Frontal cortex (tissue), 4 donors: Measurements from ENCODE around the gene NCOA3. TPM values are rescaled to one million over a fixed set of nuclear protein-coding genes. Genes with fewer than 3 reads are reported as not detected.
A peak's percentile ranks its signal among the peaks of the same experiment; 100 is the strongest.
"Not testable (repeated sequence)": the region's sequence is repeated elsewhere in the genome, so short reads cannot be mapped to it uniquely, and the experiment has no call there.

Experiments used
- DNase-seq, 2 donors: peaks; one replicate each; pipeline ENCODE4 v3.0.0; 2012; ENCODE audit warnings: low spot score in 2 of 2
- FAIRE-seq: peaks from 2 replicates; lab custom pipeline; 2012; peaks lifted over from hg19 to GRCh38; lab: Jason Lieb, UNC
- total RNA-seq: library from RNA; depleted of rRNA; stranded (reverse); fragments of >200 nt; gene quantifications from one replicate; pipeline ENCODE4 v1.2.3, GENCODE V29; 2014
- donor health status: control.
- donor health status: control.
- donor health status: control.

NCOA3 gene
- total RNA-seq, 1 donor from 2014 or later = 42.0 TPM

DNA sequence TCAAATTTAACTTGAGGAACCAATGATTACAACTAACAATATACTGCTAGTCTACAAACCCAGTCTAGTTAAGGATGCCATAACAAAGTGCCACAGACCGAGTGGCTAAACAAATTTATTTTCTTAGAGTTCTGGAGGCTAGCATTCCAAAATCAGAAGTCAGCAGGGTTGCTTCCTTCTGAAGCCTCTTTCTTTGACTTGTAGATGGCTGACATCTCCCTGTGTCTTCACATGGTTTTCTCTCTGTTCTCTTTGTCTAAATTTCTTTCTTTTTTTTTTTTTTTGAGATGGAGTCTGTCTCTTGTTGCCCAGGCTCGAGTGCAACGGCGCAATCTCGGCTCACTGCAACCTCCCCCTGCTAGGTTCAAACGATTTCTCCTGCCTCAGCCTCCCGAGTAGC lies 56.1 kb downstream of the NCOA3 start:
- FAIRE-seq (no peak), DNase-seq (no peak)

DNA sequence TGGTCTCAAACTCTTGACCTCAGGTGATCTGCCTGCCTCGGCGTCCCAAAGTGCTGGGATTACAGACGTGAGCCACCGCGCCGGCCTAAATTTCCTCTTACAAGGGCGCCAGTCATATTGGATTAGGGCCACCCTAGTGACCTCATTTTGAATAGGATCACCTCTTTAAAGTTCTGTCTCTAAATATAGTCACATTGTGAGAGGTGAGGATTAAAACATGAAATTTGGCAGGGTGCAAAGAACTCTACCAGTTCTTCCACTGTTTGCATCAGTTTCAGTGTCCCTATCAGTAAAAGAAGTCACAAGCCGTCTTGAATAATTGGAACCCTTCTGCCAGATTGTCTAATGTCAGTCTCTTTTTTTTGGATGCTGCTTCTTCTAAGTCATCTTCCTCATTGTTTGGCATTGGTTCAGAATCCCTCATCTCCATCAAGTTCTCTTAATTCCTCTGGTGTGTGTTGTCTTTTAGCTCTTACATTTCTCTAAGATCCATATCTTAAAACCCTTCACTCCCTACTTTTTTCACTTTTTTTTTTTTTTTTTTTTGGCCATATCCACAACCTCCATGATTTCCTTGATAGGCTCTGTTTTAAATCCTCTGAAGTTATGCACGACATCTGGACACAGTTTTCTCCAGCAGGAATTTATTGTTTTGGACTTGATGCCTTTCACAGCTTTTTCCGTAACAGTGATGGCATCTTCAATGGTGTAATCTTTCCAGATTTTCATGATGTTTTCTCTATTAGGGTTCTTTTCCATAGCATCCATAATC lies 56.8 kb downstream of the NCOA3 start:
- FAIRE-seq = no peak
- no peak for DNase-seq

DNA sequence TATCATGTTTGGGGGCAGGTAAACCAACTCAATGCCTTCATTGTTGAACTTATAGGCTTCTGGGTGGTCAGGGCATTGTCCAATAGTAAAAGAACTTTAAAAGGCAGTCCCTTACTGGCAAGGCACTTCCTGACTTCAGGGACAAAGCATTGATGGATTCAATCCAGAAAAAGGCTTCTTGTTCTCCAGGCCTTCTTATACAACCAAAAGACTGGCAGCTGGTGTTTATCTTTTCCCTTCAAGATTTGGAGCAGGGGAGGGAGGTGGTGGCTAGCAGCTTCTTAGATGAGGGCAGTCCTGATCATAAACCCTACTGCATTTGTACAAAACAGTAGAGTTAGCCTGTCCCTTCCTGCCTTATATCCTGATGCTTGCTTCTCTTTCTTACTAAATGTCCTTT lies 57.5 kb downstream of the NCOA3 start:
- DNase-seq (no peak), FAIRE-seq (no peak)

DNA sequence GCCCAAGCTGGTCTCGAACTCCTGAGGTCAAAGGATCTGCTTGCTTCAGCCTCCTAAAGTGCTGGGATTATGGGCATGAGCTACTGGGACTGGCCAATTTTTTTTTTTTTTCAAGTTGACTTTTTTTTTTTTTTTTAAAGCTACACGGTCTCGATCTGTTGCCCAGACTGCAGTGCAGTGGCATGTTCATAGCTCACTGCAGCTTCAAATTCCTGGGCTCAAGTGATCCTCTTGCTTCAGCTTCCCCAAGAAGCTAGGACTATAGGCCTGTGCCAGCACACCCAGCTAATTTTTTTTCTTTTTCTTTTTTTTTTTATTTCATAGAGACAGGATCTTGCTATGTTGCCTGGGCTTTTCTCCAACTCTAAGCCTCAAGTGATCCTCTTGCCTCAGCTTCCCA lies 59.5 kb downstream of the NCOA3 start:
- DNase-seq (no peak), FAIRE-seq (no peak)

DNA sequence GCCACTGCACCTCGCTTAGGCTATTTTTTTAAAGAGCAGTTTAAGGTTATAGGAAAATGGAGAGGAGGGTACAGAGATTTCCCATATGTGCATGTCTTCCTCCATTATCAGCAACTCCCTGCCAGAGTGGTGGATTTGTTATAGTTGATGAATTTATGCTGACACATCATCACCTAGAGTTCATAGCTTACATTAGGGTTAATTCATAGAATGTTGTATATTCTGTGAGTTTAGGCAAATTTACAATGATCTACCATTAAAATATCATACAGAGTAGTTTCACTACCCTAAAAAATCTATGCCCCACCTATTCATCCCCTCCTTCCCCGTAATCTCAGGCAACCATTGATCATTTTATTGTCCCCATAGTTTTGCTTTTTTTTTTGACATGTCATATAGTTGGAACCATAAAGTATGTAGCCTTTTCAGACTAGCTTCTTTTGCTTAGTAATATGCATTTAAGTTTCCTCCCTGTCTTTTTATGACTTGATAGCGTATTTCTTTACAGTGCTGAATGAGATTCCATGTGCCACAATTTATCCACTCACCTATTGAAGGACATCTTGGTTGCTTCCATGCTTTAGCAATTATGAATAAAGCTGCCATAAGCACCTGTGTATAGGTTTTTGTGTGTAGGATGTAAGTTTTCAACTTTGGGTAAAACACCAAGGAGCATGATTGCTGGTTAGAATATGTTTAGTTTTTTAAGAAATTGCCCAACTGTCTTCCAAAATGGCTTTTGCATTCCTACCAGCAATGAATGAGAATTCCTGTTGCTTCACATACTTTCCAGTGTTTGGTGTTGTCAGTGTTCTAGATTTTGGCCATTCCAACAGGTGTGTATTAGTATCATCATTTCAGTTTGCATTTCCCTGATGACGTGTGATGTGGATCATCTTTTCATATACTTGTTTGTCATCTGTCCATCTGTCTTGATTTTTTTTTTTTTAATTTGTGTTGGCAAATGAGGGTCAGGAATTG lies 60.2 kb downstream of the NCOA3 start:
- FAIRE-seq = no peak
- DNase-seq = no peak

DNA sequence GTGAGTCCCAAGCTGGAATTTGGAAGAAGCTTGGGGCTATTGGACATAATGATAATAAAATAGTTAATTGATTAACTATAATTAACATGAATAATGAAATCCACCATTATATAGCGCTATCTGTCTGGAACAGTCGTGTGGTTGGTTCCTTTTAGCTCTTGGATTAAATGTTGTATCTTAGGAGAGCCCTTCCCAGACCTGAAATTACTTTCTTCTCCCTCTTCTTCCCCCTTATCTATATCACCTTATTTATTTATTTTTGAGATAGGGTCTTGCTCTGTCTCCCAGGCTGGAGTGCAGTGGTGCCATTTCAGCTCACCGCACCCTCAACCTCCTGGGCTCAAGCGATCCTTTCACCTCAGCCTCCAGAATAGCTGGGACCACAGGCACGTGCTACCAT lies 64.6 kb downstream of the NCOA3 start:
- DNase-seq = no peak
- FAIRE-seq = no peak

DNA sequence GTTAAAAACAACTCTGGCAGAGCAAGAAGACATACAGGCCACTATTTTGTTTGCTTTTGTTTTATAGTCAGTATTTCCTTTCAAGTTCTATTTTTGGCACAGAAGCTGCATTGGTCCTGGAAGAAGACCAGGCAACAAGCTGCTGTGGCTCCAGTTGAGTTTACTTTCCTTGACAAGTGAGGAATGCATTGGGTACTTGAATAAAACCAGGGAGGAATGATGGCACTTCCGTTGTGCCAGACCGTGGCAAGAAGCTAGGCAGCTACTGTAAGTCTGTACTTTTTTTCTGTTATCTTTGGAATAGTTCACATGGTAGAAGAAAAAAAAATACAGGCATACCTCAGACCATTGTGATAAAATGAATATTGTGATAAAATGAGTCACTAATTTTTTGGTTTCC lies 66.3 kb downstream of the NCOA3 start:
- DNase-seq (no peak), FAIRE-seq (no peak)

DNA sequence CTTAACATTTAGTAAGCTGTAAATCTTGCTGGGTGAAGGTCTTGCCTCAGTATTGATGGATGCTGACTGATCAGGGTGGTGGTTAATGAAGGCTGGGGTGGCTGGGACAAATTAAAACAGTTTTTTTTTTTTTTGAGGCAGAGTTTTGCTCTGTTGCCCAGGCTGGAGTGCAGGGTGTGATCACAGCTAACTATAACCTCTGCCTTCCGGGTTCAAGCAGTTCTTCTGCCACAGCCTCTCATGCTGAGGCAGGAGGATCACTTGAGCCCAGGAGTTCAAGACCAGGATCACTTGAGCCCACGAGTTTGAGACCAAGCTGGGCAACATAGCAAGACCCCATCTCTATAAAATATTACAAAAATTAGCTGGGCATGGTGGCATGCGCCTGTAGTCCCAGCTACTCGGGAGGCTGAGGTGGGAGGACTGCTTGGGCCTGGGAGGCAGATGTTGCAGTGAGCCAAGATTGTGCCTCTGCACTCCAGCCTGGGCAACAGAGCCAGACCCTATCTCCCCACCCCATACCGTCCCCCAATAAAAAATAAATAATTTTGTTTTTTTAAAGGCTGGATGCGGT lies 67.2 kb downstream of the NCOA3 start:
- no peak for DNase-seq

DNA sequence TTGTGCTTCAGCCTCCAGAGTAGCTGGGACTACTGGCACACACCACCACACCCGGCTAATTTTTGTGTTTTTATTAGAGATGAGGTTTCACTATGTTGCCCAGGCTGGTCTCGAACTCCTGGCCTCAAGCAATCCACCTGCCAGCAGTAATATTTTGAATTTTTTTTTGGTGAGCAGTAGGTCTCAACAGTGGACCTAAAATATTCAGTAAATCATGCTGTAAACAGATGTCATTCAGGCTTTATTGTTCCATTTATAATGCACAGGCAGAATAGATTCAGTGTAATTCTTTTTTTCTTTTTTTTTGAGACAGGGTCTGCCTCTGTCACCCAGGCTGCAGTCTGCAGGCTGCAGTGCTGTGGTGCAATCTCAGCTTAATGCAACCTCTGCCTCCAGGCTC lies 69.7 kb downstream of the NCOA3 start:
- FAIRE-seq = no peak
- no peak for DNase-seq

More for the DNA sequence above, 67.2 kb downstream of the NCOA3 start:
- FAIRE-seq = no peak

DNA sequence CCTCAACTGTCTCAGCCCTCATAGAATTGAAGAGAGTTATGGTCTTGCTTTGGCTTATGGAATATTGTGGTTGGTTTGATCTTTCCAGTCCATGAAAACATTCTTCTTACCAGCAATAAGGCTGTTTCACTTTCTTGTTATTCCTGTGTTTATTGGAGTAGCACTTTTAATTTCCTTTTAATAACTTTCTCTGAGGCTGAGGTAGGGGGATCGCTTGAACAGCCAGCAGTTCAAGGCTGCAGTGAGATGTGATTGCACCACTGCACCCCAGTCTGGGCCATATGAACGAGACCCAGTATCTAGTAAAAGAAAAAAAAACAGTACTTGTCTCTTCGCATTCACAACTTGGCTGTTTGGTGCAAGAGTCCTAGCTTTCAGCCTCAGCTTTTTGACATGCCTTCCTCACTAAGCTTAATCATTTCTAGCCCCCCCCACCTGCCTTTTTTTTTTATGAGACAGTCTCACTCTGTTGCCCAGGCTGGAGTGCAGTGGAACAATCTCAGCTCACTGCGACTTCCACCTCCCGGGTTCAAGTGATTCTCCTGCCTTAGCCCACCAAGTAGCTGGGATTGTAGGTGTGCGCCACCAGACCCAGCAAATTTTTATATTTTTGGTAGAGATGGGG lies 70.5 kb downstream of the NCOA3 start:
- FAIRE-seq (no peak), DNase-seq (no peak)

DNA sequence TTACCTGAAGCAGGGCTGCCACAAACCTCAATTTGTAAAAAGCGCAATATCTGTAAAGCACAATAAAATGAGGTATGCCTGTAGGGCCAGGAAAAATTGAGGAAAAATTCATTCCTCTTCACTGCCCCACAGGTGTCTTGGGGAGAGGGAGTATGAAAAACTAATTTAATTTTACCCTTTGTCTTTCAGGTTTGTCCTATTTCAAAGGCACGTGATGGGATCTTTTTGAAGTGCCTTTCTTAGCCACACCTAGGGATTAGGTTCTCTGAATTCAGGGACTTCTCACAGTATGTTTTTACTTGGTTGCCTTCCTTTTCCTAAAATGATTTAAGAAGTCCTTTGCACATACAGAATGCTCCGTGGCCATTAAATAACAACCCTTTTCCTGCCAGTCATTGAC lies 71.9 kb downstream of the NCOA3 start:
- no peak for DNase-seq
- no peak for FAIRE-seq

DNA sequence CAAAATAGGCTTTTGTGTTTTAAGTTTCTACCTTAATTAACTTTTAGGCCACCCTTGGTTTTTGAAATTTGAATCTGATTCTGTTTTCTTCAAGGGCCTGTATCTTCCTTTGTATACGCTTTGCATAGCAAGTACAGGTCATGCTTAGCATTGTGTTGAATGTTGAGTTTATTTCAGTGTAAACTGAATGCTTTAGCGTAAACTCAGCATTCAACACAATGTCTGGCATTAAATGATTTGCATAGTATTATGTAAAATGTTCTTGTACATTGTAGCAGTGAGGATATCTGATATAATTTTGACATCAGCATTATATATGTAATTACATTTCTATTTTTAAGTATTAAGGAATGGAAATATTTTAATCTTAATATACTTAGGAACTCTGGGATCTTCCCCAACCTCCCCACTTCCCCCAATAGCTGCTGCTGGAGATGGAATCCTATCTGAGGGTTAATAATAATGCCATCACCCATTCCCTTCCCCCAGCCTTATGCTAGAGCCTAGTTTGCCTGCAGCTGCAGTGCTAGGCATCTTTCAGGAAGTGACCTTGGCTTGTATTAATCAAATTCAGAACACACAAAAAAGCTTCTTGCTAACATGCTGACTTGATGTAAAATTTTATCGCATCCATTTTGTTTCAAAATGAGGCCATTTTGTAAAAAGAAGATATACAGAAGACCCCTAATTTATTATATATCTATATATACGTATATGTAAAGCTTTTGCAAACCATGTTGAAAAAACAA lies 73.1 kb downstream of the NCOA3 start:
- DNase-seq = no peak
- no peak for FAIRE-seq

DNA sequence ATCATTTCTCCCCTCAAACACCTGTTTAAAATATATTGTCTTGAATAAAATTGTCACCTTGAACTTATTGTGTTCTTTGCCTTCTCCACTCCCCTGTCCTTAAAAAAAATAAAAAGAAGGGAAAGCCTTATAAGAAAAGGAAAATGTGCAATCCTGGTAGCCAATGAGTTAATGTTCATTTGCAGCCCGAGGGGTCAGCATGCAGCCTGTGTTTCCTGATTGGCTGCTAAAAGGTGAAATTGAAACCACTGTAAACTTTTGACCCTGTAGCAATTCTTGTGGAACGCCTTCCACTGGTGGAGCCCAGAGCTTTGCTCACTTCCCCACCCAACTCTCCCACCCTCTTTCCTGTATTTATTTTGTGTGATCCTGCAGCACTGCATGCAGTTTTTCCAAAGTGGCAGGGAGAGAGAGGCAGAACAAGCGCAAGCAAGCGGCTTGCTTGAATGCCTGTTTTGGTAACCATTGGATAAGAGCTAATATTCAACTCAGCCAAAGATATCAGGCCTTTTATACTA lies 74.9 kb downstream of the NCOA3 start:
- FAIRE-seq = no peak
- DNase-seq = peak; percentile 16 to 37

DNA sequence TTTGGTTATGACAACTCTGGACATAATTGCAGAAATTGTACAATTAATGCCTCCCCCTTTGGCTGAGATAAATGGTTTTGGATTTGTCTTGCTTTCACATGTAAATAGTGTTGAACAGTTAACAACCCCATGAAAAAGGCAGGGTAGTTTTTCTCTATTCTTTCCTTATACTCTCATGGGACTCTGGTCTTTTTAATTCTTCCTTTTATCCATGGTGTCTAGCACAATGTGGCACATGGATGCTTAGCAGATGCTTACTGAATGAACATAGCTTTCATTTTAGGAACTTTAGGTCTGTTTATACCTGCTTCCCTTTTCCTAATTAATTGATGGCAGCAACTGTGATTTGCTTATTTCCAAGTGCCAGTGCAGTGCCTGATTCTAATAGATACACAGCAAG lies 75.6 kb downstream of the NCOA3 start:
- DNase-seq = no peak
- FAIRE-seq = no peak

DNA sequence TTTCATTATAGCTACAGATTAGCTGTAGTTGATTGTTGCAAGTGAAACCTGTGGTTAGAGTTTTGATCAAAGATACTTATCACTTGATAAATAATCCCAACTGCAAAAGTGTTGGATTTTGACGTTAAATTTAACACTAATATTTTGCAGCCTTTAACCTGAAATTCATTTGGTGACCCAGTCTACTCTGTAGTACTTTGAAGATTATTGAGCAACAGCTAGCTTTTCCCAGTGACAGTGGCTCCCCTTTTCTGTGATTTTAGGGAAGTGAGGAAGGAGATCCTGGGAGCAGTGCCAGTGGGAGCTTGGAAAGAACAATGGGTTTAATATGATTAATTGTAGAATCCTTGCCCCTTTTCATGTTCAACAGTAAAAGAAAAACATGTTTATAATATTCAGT lies 76.9 kb downstream of the NCOA3 start:
- DNase-seq (no peak), FAIRE-seq (no peak)

DNA sequence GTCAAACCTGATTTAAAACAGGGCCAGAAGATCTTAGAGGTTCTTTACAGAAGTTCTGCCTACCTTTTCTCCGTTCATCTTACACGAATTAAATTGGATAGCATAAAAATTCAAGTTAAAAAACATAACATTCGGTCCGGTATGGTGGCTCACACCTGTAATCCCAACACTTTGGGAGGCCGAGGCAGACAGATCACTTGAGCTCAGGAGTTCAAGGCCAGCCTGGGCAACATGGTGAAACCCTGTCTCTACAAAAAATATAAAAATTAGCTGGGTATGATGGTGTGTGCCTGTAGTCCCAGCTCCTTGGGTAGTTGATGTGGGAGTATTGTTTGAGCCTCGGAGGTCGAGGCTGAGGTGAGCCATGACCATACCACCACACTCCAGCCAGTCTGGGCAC lies 79.0 kb downstream of the NCOA3 start:
- FAIRE-seq, DNase-seq: not testable (repeated sequence)

DNA sequence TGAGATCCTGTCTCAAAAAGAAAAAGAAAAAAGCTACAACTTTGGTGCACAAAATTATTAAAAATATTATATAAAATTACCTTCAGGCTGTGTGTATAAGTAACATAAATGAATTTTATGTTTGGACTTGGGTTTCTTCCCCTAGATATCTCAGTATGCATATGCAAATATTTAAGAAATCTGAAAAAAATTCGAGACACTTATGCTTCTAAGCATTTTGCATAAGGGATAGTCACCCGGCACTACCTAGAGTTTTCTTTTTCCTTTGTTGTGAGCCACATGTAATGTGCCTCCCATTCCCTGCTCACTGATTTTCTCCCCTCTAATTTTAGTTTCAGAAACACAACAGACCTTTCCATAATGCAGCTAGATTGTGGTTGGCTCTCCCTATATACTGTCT lies 79.4 kb downstream of the NCOA3 start:
- no peak for FAIRE-seq
- DNase-seq = no peak

DNA sequence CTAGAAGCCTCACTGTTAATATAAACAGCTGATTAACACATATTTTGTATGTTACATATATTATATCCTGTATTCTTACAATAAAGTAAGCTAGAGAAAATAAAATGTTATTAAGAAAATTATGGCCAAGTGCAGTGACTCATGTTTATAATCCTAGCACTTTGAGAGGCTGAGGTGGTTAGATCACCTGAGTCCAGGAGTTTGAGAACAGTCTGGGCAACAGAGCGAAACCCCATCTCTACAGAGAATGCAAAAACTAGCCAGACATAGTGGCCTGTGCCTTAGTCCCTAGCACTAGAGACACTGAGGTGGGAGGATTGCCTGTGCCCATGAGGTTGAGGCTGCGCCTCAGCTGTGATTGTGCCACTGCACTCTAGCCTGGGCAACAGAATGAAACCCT lies 81.9 kb downstream of the NCOA3 start:
- DNase-seq (no peak), FAIRE-seq (no peak)

DNA sequence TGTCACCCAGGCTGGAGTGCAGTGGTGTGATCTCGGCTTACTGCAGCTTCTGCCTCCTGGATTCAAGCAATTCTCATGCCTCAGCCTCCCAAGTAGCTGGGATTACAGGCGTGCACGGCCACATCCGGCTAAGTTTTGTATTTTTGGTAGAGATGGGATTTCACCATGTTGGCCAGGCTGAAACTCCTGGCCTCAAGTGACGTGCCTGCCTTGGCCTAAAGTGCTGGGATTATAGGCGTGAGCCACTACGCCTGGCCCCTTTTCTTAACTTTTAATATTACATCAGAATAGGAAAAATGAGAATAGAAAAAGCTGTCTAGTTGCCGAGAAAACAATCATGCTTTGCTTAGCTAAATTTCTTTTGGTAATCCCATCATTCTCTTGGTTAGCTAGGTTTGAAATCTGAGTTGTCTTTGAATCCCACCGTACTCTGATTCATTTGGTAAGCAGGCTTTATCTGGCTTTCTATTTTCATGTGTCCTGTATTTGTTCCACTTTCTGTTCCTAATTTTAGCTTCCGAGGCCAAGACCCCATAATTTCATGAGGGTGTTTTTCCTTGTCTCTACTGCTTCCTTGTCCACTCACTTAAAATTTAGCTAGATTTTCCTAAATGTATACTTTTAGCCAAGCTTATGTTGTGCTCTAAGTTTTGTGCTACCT lies 83.5 kb downstream of the NCOA3 start:
- DNase-seq = no peak
- no peak for FAIRE-seq
